ENCODE measurements around the gene LUZP4.

LUZP4 gene

DNA sequence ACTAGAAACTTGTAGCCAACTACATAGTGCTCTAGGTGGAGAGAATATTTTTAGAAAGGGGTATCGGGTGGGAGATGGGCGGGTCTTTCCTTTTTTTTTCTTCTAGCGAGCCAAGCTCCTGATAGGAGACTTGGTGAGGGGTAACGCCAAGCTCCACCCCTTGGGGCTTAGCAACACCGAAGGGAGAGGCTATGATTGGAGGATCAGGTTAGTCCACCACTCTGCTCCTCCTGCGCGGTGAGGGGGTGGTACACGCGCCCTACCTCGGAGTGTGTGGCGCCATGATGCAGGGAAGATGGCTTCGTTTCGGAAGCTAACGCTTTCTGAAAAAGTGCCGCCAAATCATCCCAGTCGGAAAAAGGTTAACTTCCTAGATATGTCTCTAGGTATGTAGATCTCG lies at the start of gene LUZP4:
Gene LUZP4, plus strand, starts transcription at position 251 of the 400 bp plus-strand sequence. Its CDS starts 45 bp downstream, at position 296.
- no peak within 1 kb of the TSS for H3K9ac ChIP-seq (ENCODE audit: low read length)
- H3K9me3 ChIP-seq (ENCODE audit: low read length), result no peaks in the 10 kb centered on the region
- H3K4me3 ChIP-seq (ENCODE audit: low read depth, low read length, poor library complexity, severe bottlenecking), result no peak within 1 kb of the TSS

GRCh38 chrX:115251458-115252233 lies 37.9 kb upstream of the LUZP4 start:
- Histone ChIP-seq H3K79me2 (ENCODE audit: insufficient read depth, low read length) (no peaks in the 10 kb centered on the region), H3K4me2 (ENCODE audit: low read length) (no peak overlapping the region), H3K9me2 (ENCODE audit: low read depth, low read length) (no peaks in the 10 kb centered on the region), H3K27me3 (ENCODE audit: insufficient read depth, low read length) (no peaks in the 10 kb centered on the region), H3K9me3 (ENCODE audit: low read length) (no peaks in the 10 kb centered on the region), H3K36me3 (ENCODE audit: insufficient read depth, low read length) (no peaks in the 10 kb centered on the region), H4K20me1 (ENCODE audit: insufficient read depth, low read length) (no peaks in the 10 kb centered on the region), H2AFZ (ENCODE audit: low read length) (no peak overlapping the region), H3K4me3 (ENCODE audit: low read depth, low read length, poor library complexity, severe bottlenecking) (no peak overlapping the region), H3K9ac (ENCODE audit: low read length) (no peak overlapping the region), H3K4me1 (ENCODE audit: insufficient read depth, low read length, severe bottlenecking) (no peaks in the 10 kb centered on the region), H3F3A (ENCODE audit: insufficient read depth, low read length) (no peaks in the 10 kb centered on the region), H3K27ac (ENCODE audit: low read depth, low read length, poor library complexity, severe bottlenecking) (no peak overlapping the region)
- TF ChIP-seq, protein P1, sequence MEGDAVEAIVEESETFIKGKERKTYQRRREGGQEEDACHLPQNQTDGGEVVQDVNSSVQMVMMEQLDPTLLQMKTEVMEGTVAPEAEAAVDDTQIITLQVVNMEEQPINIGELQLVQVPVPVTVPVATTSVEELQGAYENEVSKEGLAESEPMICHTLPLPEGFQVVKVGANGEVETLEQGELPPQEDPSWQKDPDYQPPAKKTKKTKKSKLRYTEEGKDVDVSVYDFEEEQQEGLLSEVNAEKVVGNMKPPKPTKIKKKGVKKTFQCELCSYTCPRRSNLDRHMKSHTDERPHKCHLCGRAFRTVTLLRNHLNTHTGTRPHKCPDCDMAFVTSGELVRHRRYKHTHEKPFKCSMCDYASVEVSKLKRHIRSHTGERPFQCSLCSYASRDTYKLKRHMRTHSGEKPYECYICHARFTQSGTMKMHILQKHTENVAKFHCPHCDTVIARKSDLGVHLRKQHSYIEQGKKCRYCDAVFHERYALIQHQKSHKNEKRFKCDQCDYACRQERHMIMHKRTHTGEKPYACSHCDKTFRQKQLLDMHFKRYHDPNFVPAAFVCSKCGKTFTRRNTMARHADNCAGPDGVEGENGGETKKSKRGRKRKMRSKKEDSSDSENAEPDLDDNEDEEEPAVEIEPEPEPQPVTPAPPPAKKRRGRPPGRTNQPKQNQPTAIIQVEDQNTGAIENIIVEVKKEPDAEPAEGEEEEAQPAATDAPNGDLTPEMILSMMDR (IDR thresholded peaks at IDR 0.05; ENCODE audit: low read length), result no peak
- TF ChIP-seq EZH2 (IDR thresholded peaks at IDR 0.05; ENCODE audit: borderline replicate concordance, low read length), result no peak

More for the DNA sequence above, at the start of gene LUZP4:
- H3K27ac ChIP-seq (ENCODE audit: low read depth, low read length, poor library complexity, severe bottlenecking), result no peak within 1 kb of the TSS
- no peaks in the 10 kb centered on the region for H3K27me3 ChIP-seq (ENCODE audit: insufficient read depth, low read length)
- no peaks in the 10 kb centered on the region for H3K79me2 ChIP-seq (ENCODE audit: insufficient read depth, low read length)
- no peaks in the 10 kb centered on the region for H3F3A ChIP-seq (ENCODE audit: insufficient read depth, low read length)
- TF ChIP-seq, protein P1 (IDR thresholded peaks at IDR 0.05; ENCODE audit: low read length), result no peak
- TF ChIP-seq EZH2 (IDR thresholded peaks at IDR 0.05; ENCODE audit: borderline replicate concordance, low read length), result no peak
- H3K9me2 ChIP-seq (ENCODE audit: low read depth, low read length), result no peaks in the 10 kb centered on the region
- no peak within 1 kb of the TSS for H2AFZ ChIP-seq (ENCODE audit: low read length)
- no peaks in the 10 kb centered on the region for H3K36me3 ChIP-seq (ENCODE audit: insufficient read depth, low read length)
- no peaks in the 10 kb centered on the region for H4K20me1 ChIP-seq (ENCODE audit: insufficient read depth, low read length)
- no peak within 1 kb of the TSS for H3K4me2 ChIP-seq (ENCODE audit: low read length)
- H3K4me1 ChIP-seq (ENCODE audit: insufficient read depth, low read length, severe bottlenecking), result no peaks in the 10 kb centered on the region

GRCh38 chrX:115255003-115255402 lies 34.5 kb upstream of the LUZP4 start:
- H3K27ac ChIP-seq (ENCODE audit: low read depth, low read length, poor library complexity, severe bottlenecking), result no peak overlapping the region
- no peak overlapping the region for H3K9ac ChIP-seq (ENCODE audit: low read length)
- H3K79me2 ChIP-seq (ENCODE audit: insufficient read depth, low read length), result no peaks in the 10 kb centered on the region
- TF ChIP-seq, protein P1 (IDR thresholded peaks at IDR 0.05; ENCODE audit: low read length), result no peak
- no peak for TF ChIP-seq EZH2 (IDR thresholded peaks at IDR 0.05; ENCODE audit: borderline replicate concordance, low read length)
- no peaks in the 10 kb centered on the region for H3K9me2 ChIP-seq (ENCODE audit: low read depth, low read length)
- H3K4me1 ChIP-seq (ENCODE audit: insufficient read depth, low read length, severe bottlenecking), result no peaks in the 10 kb centered on the region
- no peaks in the 10 kb centered on the region for H3K9me3 ChIP-seq (ENCODE audit: low read length)
- no peaks in the 10 kb centered on the region for H4K20me1 ChIP-seq (ENCODE audit: insufficient read depth, low read length)
- no peaks in the 10 kb centered on the region for H3K36me3 ChIP-seq (ENCODE audit: insufficient read depth, low read length)
- no peak overlapping the region for H3K4me3 ChIP-seq (ENCODE audit: low read depth, low read length, poor library complexity, severe bottlenecking)
- no peaks in the 10 kb centered on the region for H3F3A ChIP-seq (ENCODE audit: insufficient read depth, low read length)
- no peak overlapping the region for H2AFZ ChIP-seq (ENCODE audit: low read length)
- no peaks in the 10 kb centered on the region for H3K27me3 ChIP-seq (ENCODE audit: insufficient read depth, low read length)
- H3K4me2 ChIP-seq (ENCODE audit: low read length), result no peak overlapping the region

All from OCI-LY1 (cell line).